NCI-H748 (cell line): ENCODE measurements around the gene MAPKAPK2.
"Not testable (repeated sequence)": the region's sequence is repeated elsewhere in the genome, so short reads cannot be mapped to it uniquely, and the experiment has no call there.

Experiments used
- DNase-seq: peaks from one replicate; lab custom pipeline; 2025; ENCODE audit not compliant: unreplicated experiment; lab: John Stamatoyannopoulos, UW

Gene MAPKAPK2

DNA sequence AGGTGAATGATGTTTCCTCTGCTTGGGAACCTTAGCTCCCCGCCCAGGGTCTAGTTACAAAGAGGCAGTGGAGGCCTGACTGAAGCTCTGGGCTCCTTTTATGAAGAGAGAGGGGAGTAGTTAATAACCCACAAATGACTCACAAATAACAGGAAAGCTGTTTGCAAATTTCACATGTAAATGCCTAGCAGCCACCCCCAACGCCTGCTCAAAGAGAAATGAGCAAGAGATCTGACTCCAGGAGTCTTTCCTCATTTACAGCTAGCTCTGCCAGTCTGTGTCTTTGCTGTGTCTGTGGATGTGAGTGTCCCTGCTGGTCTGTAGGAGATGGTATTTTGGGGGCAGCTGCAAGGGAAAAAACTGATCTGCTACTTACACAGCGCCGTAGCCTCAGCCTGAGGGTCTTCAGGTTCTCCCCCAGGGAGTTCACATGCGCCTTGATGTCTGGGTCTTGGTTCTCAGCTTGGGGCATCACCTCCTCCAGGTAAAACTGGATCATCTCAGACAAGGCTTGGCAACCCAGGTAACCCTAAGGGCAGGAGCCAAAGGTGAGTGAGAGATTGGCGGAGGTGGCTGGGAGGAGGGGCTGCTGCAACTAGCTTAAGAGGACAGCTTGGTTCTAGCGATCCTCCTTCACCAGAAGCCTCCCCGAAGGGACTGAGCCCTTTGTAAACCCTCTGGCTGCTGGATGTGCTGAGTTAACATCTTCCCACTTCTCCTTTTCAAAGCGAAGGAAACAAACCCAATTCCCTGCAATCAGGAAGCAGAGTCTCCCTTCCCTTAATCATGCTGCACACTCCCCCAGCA lies 86.0 kb downstream of the MAPKAPK2 start, which contains the start of gene IL19:
Gene IL19, plus strand, starts transcription at position 243 of the 807 bp plus-strand sequence. CDS start 65,890 bp downstream, outside the sequence.
- DNase-seq, result no peak

DNA sequence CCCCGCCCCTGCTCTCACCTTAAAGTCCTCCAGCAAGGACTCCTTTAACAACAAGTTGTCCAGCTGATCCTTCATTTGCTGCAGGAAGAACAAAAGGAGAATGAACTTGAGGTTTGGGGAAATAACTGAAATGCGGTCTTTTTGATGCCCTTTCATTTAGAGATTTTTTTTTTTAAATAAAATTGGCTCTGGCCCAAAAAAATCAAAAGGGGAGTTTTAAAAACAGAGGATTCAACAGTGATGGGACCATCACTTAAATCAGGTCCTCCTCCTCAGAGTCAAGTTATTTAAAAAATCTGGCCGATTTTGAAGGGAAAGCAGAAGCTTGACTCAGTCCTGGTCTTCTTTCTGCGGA lies 86.6 kb downstream of the MAPKAPK2 start:
- no peak for DNase-seq

GRCh38 chr1:206772243-206772937 lies 87.7 kb downstream of the MAPKAPK2 start, which contains the start of gene IL10:
Gene IL10, minus strand, starts transcription at chr1:206772494. Its CDS starts 59 bp downstream, at chr1:206772435.
- DNase-seq, result no peak

DNA sequence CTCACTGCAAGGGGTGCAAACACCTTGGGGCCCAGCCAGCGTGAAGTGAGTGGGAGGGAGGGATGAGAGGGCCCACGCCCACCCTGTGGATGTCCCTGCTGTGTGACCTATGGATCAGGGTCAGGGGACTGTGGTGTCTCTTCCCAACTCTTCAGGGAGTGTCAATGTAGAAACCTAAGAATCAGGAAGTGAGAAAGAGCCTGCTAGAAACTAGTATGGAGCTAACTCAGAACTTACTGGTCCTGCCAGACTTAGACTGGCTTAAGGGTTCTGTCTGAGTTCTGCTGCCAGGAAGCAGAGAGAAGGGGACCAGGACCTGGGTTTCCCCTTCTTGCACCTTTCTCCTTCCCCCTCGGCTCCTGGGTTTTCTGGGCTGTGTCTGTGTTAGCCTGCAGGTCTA lies 89.4 kb downstream of the MAPKAPK2 start:
- DNase-seq, result no peak

GRCh38 chr1:206776229-206776628 lies 91.5 kb downstream of the MAPKAPK2 start:
- DNase-seq, result no peak

- DNase-seq, result no peak
Measured at GRCh38 chr1:206778031-206778430, 93.3 kb downstream of the MAPKAPK2 start.

DNA sequence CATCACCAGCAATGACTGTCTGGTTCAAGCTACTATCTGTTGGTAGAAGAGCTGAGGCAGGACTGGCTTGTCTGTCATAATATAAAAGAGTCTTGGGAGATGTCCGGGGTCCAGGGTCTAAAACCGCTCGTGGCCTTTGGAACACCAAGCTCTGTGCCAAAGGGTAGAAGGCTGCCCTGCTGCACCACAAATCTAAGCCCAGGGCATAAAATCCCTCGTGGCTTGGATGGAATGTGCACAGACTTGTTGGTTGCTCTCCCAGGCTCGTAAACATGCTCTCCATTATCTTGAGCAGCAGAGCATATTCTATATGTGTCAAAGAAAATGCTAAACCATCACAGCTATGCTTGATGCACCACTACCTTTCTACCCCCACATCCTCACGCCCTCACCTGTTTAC lies 94.2 kb downstream of the MAPKAPK2 start:
- DNase-seq, result not testable (repeated sequence)

DNA sequence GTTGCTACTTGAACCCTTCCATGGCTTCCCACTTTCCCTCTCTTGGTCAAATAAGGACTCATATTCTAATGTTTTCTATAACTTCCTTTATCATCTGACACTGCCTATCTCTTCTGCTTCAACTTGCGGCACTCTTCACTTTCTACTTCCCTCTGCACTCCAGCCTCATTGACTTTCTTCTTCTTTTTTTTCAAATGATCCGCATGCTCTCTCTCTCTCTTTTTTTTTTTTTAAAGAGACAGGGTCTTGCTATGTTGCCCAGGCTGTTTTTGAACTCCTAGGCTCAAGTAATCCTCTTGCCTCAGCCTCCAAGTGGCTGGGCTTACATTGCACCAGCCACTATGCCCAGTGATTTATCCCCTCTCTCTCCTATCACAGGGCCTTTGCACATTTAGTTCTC lies 94.9 kb downstream of the MAPKAPK2 start:
- no peak for DNase-seq

DNA sequence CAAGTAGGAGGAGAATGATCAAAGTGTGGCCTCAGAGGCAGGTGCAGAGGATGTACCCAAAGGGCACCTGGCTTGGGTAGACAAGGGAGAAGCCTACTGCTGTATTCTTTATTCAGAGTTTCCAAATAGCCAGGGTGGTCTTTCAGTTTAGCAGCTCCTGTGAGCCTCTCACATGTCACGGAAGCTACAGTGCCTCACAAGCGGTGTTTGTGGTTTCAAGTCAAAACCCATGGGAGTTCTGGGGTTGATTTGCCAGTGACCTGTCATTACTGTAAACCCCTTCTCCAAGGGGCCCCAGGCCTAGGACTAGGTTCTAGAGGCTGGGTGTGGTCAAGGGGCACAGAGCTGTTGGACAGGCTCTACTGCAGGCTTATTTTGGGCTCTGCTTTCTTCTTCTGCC lies 97.7 kb downstream of the MAPKAPK2 start:
- DNase-seq, result no peak

GRCh38 chr1:206783506-206783905 lies 98.8 kb downstream of the MAPKAPK2 start:
- DNase-seq, result no peak
